ENCODE results near the gene RNU5B-1.
"Not testable (repeated sequence)": the region's sequence is repeated elsewhere in the genome, so short reads cannot be mapped to it uniquely, and the experiment has no call there.

The RNU5B-1 gene

DNA sequence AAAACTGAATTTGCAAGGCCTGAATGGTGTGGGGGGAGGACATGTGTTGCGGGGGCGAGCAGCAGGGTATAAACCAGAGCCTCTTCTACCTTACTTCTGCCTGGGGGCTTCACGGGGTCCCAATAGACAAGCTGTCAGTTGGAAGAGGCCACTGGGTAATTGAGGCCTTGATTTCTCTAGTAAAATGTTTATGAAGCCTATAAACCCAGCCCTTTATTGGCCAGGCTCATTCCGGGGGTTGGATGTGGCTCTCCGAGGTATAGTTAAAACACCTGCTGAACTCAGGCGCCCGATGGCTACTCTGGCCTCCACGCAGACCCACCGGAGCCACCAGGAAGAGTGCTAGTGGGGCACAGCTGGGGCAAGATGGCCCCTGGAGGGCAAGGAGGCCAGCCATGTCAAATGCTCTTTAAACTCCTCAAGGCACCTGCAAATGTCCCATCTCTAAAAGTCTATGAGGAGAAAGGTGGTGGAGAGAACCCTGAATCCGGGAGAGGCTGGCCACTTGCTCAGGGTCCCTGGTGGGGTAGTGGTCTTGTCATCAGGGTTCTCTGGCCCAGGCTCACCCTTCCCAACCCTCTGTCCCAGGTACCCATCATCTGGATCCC lies 39.0 kb downstream of the RNU5B-1 start:
- TF ChIP-seq, protein P1, sequence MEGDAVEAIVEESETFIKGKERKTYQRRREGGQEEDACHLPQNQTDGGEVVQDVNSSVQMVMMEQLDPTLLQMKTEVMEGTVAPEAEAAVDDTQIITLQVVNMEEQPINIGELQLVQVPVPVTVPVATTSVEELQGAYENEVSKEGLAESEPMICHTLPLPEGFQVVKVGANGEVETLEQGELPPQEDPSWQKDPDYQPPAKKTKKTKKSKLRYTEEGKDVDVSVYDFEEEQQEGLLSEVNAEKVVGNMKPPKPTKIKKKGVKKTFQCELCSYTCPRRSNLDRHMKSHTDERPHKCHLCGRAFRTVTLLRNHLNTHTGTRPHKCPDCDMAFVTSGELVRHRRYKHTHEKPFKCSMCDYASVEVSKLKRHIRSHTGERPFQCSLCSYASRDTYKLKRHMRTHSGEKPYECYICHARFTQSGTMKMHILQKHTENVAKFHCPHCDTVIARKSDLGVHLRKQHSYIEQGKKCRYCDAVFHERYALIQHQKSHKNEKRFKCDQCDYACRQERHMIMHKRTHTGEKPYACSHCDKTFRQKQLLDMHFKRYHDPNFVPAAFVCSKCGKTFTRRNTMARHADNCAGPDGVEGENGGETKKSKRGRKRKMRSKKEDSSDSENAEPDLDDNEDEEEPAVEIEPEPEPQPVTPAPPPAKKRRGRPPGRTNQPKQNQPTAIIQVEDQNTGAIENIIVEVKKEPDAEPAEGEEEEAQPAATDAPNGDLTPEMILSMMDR (conservative IDR thresholded peaks at IDR 0.05; ENCODE audit: low read length), result no peak
- DNase-seq (ENCODE audit: low read depth), result no peak

DNA sequence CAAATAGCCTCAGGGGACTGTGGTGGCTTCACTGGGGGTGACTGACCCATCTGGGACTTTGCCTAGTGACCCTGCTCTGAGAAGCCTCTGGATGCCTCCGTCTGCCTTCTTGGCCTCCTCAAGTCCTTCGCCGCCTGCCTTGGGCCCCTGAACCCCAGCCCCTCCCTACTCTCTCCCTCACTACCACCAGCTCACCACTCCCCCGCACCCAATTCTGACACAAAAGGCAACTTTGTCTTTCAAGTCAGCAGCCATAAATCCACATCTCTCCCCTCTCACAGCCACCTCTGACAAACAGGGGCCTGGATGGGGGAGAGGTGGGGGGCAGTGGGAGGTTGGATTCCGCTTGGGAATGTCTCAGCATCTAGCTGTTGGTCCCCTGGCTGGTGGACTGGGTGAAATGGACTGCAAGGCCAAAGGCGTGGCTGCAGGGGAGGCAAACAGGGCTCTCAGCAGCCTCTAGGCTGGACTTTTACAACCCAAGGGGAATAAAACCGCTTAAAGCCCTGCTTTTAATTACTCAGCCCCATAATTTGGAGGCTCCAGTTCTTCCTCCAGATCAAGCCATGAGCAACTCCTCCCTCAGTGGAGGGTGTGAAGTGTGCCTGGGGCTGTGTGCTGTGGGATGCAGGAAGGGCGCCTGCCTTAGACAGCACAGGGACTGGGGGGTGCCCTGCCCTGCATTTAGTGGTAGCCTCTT lies 39.9 kb downstream of the RNU5B-1 start:
- TF ChIP-seq, protein P1 (conservative IDR thresholded peaks at IDR 0.05; ENCODE audit: low read length), result no peak
- no peak for DNase-seq (ENCODE audit: low read depth)
- H3K4me3 ChIP-seq (ENCODE audit: low read length), result no peak overlapping the region

More for the DNA sequence above, 39.0 kb downstream of the RNU5B-1 start:
- no peak overlapping the region for H3K4me3 ChIP-seq (ENCODE audit: low read length)

DNA sequence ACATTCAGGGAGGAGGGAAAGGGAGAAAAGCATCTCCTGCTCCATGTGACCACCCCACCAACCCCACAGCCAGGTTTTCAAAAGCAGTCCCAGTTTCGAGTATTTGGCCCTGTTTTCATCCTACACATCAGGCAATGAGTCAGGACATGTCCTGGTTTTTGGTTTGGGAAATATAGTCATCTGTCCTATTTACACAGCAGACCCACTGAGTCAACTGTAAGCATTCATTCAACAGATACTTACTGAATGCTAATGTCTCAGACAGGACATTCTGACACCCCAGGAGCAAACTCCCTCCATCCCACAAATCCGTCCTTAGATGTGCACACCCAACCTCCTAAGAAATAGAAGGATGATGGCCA lies 40.4 kb downstream of the RNU5B-1 start:
- no peak for DNase-seq (ENCODE audit: low read depth)
- H3K4me3 ChIP-seq (ENCODE audit: low read length), result no peak overlapping the region
- TF ChIP-seq, protein P1 (conservative IDR thresholded peaks at IDR 0.05; ENCODE audit: low read length), result no peak

DNA sequence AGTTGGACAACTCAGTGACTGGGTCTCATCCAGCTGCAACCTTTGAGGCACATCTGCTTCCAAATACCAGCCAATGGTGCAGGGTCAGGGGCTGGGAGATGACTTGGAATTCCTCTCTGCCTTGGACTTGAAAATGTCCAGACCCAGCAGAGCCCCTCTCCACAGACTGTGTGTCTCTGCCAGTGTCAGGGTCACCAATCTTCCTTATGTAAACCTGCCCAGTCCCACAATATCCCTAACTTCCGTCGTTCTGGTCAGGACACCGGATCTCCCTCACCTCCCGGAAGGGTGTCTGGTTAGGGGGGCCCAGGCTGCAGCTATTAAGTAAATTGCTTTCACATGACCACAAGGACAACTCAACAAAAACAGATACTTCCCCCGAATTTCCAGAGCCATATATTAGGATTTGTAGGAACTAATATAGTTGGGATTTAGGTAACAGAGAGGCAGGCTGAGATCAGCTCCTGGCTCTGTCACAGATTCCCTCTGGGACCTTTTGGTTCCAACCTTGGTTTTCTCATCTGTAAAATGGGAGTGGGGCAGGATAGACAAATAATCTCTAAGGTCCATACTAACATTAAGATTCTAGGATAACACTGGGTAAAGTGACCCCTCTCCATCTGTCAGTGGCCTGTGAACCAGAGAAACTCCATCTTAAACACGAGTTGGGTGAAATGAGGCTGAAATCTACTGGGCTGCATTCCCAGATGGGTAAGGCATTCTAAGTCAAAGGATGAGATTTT lies 42.5 kb downstream of the RNU5B-1 start:
- no peak overlapping the region for H3K4me3 ChIP-seq (ENCODE audit: low read length)
- TF ChIP-seq, protein P1 (conservative IDR thresholded peaks at IDR 0.05; ENCODE audit: low read length), result no peak
- DNase-seq (ENCODE audit: low read depth), result no peak

DNA sequence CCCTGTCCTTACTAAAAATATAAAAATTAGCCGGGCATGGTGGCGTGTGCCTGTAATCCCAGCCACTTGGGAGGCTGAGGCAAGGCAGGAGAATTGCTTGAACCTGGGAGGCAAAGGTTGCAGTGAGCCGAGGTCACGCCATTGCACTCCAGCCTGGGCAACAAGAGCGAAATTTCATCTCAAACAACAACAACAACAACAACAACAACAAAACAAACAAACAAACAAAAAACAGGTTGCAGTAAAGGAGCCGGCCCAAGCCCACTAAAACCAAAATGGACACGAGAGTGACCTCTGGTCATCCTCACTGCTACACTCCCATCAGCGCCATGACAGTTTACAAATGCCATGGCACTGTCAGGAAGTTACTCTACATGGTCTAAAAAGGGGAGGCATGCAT lies 43.3 kb downstream of the RNU5B-1 start:
- H3K4me3 ChIP-seq (ENCODE audit: low read length); DNase-seq (ENCODE audit: low read depth): not testable (repeated sequence)

DNA sequence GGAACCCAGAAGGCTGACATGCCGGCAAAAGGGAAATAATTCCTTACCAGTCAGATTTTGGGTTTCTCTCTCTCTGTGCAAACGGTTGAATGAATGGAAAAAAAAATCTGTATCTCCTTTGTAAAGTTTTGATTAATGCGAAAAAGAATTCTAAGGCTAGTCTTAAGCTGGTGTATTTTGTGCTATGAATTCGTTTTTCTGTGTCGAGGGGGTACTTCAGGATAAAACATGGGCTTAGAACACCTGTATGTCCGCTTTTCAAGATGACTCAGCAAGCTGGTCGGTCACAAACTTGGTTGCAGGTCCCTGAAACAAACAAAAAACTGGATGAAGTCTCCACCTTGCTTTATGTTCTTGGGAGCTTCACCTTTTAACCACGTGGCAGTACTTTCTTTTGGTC lies 44.9 kb downstream of the RNU5B-1 start:
- no peak overlapping the region for H3K4me3 ChIP-seq (ENCODE audit: low read length)
- no peak for DNase-seq (ENCODE audit: low read depth)
- TF ChIP-seq, protein P1 (conservative IDR thresholded peaks at IDR 0.05; ENCODE audit: low read length), result no peak

DNA sequence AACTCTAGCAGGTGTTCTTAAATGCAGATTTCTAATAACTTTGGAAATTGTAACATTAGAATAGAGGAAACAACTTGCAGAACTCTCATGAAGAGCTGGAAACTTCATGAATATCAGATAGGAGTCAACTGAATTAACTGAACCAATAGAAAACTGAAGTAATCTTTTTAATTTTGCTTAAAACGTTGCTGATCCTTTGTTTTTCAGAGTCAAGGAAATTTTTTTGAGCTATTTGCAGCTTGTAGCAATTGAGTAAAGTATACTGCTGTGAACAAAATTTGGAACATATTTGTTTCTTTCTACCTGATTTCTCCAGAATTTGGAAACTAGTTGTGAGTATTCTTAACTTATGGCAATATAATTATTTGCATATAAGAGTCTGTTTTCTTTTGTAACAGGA lies 47.5 kb downstream of the RNU5B-1 start:
- H3K4me3 ChIP-seq (ENCODE audit: low read length); DNase-seq (ENCODE audit: low read depth): not testable (repeated sequence)

All from AG10803 (cell line).